DOHH2 (cell line): ENCODE measurements around the gene PPM1F.

ENCODE experiments used
- EZH2phosphoT487 ChIP-seq: fragments of 200-600 bp; sonication (generic); IDR thresholded peaks from 2 replicates; pipeline ENCODE4 v1.6.1; 2017; ENCODE audit warnings: borderline replicate concordance, mild to moderate bottlenecking, antibody characterized with exemption, low read length, moderate library complexity, mixed read lengths
- TF ChIP-seq, protein P1 (sequence below): fragments of 200-600 bp; sonication (generic); IDR thresholded peaks from one replicate; pipeline ENCODE4 v1.5.1; 2014; ENCODE audit warnings: antibody characterized with exemption, mild to moderate bottlenecking, low read depth, low read length; ENCODE audit not compliant: poor library complexity, severe bottlenecking

DNA sequence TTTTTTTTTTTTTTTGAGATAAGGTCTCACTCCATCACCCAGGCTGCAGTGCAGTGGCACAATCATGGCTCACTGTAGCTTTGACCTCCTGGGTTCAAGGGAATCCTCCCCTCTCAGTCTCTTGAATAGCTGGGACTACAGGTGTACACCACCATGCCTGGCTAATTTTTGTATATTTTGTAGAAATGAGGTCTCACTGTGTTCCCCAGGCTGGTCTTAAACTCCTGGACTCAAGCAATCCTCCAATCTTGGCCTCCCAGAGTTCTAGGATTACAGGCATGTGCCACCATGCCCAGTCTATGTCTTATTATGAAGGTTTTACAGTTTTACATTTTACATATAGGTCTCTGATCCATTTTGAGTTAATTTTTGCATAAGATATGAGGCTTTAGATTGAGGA, 64.8 kb downstream of the PPM1F start:
- TF ChIP-seq, protein P1, sequence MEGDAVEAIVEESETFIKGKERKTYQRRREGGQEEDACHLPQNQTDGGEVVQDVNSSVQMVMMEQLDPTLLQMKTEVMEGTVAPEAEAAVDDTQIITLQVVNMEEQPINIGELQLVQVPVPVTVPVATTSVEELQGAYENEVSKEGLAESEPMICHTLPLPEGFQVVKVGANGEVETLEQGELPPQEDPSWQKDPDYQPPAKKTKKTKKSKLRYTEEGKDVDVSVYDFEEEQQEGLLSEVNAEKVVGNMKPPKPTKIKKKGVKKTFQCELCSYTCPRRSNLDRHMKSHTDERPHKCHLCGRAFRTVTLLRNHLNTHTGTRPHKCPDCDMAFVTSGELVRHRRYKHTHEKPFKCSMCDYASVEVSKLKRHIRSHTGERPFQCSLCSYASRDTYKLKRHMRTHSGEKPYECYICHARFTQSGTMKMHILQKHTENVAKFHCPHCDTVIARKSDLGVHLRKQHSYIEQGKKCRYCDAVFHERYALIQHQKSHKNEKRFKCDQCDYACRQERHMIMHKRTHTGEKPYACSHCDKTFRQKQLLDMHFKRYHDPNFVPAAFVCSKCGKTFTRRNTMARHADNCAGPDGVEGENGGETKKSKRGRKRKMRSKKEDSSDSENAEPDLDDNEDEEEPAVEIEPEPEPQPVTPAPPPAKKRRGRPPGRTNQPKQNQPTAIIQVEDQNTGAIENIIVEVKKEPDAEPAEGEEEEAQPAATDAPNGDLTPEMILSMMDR = no peak
- no peak for TF ChIP-seq EZH2phosphoT487
